Hepatic stellate cell (primary cell): ENCODE data around the gene LRP3.
"Not testable (repeated sequence)": the region's sequence is repeated elsewhere in the genome, so short reads cannot be mapped to it uniquely, and the experiment has no call there.

ENCODE experiments used
- DNase-seq: peaks from one replicate; pipeline ENCODE4 v3.0.0; 2011; ENCODE audit warnings: low spot score

Gene LRP3

GRCh38 chr19:33217881-33218280, 23.8 kb downstream of the LRP3 start:
- DNase-seq, result no peak

- DNase-seq, result no peak
Measured at GRCh38 chr19:33219261-33219815, 25.2 kb downstream of the LRP3 start.

- DNase-seq, result no peak
Measured at GRCh38 chr19:33220115-33220514, 26.0 kb downstream of the LRP3 start.

GRCh38 chr19:33220735-33221134, 26.6 kb downstream of the LRP3 start:
- no peak for DNase-seq

GRCh38 chr19:33221638-33222037, 27.5 kb downstream of the LRP3 start:
- no peak for DNase-seq

GRCh38 chr19:33222255-33222654, 28.1 kb downstream of the LRP3 start:
- DNase-seq, result not testable (repeated sequence)

GRCh38 chr19:33224694-33225457, 30.7 kb downstream of the LRP3 start:
- DNase-seq, result no peak

GRCh38 chr19:33225458-33225926, 31.4 kb downstream of the LRP3 start, which contains the start of gene SLC7A10:
SLC7A10 (minus strand) TSS chr19:33225850; CDS start chr19:33225703, 147 bp downstream.
- no peak for DNase-seq

GRCh38 chr19:33226550-33227241, 32.6 kb downstream of the LRP3 start:
- DNase-seq, result no peak

GRCh38 chr19:33227242-33227650, 33.1 kb downstream of the LRP3 start:
- no peak for DNase-seq

- DNase-seq, result no peak
Measured at GRCh38 chr19:33227870-33228599, 33.9 kb downstream of the LRP3 start.

GRCh38 chr19:33229962-33230361, 35.8 kb downstream of the LRP3 start:
- DNase-seq, result no peak

- no peak for DNase-seq
Measured at GRCh38 chr19:33231511-33231910, 37.4 kb downstream of the LRP3 start.

GRCh38 chr19:33232656-33233055, 38.5 kb downstream of the LRP3 start:
- no peak for DNase-seq

- no peak for DNase-seq
Measured at GRCh38 chr19:33233056-33233873, 39.1 kb downstream of the LRP3 start.

GRCh38 chr19:33234092-33234491, 40.0 kb downstream of the LRP3 start:
- DNase-seq, result no peak

- DNase-seq, result no peak
Measured at GRCh38 chr19:33234736-33235135, 40.6 kb downstream of the LRP3 start.

- DNase-seq, result peak; percentile 86
Measured at GRCh38 chr19:33235269-33235995, 41.3 kb downstream of the LRP3 start.

GRCh38 chr19:33235996-33236350, 41.8 kb downstream of the LRP3 start:
- DNase-seq, result no peak

- no peak for DNase-seq
Measured at GRCh38 chr19:33236696-33237390, 42.7 kb downstream of the LRP3 start.
